Measurements from ENCODE around the gene KIF2A. TPM values are rescaled to one million over a fixed set of nuclear protein-coding genes. Genes with fewer than 3 reads are reported as not detected.

The KIF2A gene
- total and polyA plus RNA-seq, 2 of the 8 experiments (the other 6 are each of a cell fraction or from before 2014, with no cell fraction given): 18.4 to 97.1 TPM

DNA sequence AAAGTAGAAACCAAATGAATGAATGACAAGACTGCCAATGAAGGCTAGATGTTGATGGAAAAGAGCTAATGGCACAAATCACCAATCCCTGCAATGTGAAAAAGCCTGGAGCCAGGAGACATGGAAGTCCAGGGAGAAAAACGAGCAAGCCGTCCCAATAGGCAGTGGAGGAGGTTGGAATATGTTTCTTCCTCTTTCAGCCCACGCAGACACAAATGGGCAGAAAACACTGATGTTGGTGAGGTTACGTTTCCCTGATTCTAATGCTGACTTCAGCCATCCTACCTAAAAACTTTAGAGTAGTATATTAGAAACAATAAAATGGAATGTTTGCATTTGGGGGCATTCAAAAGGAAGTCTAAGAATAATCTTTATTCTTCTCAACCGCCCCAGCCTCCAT, 23.9 kb upstream of the KIF2A start:
- Histone ChIP-seq H4K5ac (ENCODE audit: insufficient read length, low read depth, low read length) (no peak overlapping the region), H3K18ac (ENCODE audit: extremely low read depth, low read length) (no peak overlapping the region), H3K23ac (ENCODE audit: insufficient read length) (no peak overlapping the region), H3K79me1 (ENCODE audit: low read depth, low read length) (no peaks in the 10 kb centered on the region), H2AK5ac (ENCODE audit: low read depth, low read length) (no peak overlapping the region), H3K56ac (replicated peaks; ENCODE audit: insufficient read length, low read depth, low read length) (no peak overlapping the region), H2BK20ac (ENCODE audit: low read length) (no peak overlapping the region), H4K91ac (replicated peaks; ENCODE audit: insufficient read length, low read length) (no peak overlapping the region), H3K9me3 (ENCODE audit: insufficient read depth in 2 of 2, low read depth in 1 of 2, low read length in 1 of 2) (peaks cover 0 to 2% of the 10 kb centered on the region in 2 experiments; a peak in 1 of 4 replicates), H4K8ac (ENCODE audit: extremely low read depth, insufficient read depth, low read length) (no peak overlapping the region), H3K4ac (replicated peaks; ENCODE audit: insufficient read length, low read depth, low read length) (no peak overlapping the region), H3K23me2 (ENCODE audit: low read depth, low read length) (no peaks in the 10 kb centered on the region), H2BK15ac (ENCODE audit: low read length) (no peak overlapping the region), H3K27ac (ENCODE audit: low read depth, low read length) (no peak overlapping the region), H3K9ac (replicated peaks in 1 of 4; ENCODE audit: extremely low read depth in 1 of 4, low read depth in 3 of 4, low read length in 3 of 4) (no peak overlapping the region), H2BK12ac (ENCODE audit: low read depth, low read length) (no peak overlapping the region), H4K20me1 (replicated peaks in 1 of 2; ENCODE audit: control insufficient read depth in 1 of 2, insufficient read depth in 2 of 2, low read length in 2 of 2) (no peaks in the 10 kb centered on the region), H2BK5ac (ENCODE audit: low read depth, low read length) (no peak overlapping the region), H3K27me3 (replicated peaks in 1 of 4; ENCODE audit: control insufficient read depth in 3 of 4, extremely low read depth in 1 of 4, insufficient read depth in 3 of 4, low read length in 3 of 4) (no peaks in the 10 kb centered on the region), H2AFZ (ENCODE audit: low read length) (no peak overlapping the region; the same call in 1 of the 2 replicates), H3K36me3 (ENCODE audit: control insufficient read depth in 2 of 4, insufficient read depth in 4 of 4, low read length in 3 of 4) (no peaks in the 10 kb centered on the region), H3K4me3 (ENCODE audit: extremely low read depth in 1 of 4, insufficient read depth in 2 of 4, low read depth in 3 of 4, low read length in 4 of 4) (no peak overlapping the region), H2BK120ac (replicated peaks; ENCODE audit: low read depth, low read length) (no peak overlapping the region), H3K14ac (ENCODE audit: insufficient read length) (no peak overlapping the region), H3K79me2 (ENCODE audit: control insufficient read depth in 1 of 2, insufficient read depth in 2 of 2, low read length in 2 of 2) (no peaks in the 10 kb centered on the region), H3K4me1 (replicated peaks in 1 of 4; ENCODE audit: control insufficient read depth in 3 of 4, insufficient read depth in 4 of 4, low read length in 3 of 4) (no peaks in the 10 kb centered on the region), H3K4me2 (ENCODE audit: insufficient read depth in 1 of 2, low read depth in 2 of 2, low read length in 2 of 2) (no peak overlapping the region)
- DNase-seq (ENCODE audit: low read depth in 1 of 2, low spot score in 2 of 2) (no peak), FAIRE-seq (no peak)
- ChIA-PET CTCF (ENCODE audit: partially characterized antibody) (interaction anchor here (1.0 to 1.1 kb wide), 2 partner anchors 9 to 11 kb away, joined by 3 read pairs; no protein-coding TSS in a partner anchor), POLR2A (ENCODE audit: partially characterized antibody) (no interaction called here)
- WGBS, 2 experiments (ENCODE audit: extremely low coverage in 1 of 2, insufficient coverage in 1 of 2, insufficient read length in 1 of 2, insufficient replicate concordance in 2 of 2, low coverage in 1 of 2, low lambda C conversion rate in 2 of 2, missing lambda C conversion rate in 1 of 2): 89% methylated on average over 5 of the region's 5 CpGs; no CpG with 5 or more reads in 1 of the 2 experiments
- TF ChIP-seq, protein P1, sequence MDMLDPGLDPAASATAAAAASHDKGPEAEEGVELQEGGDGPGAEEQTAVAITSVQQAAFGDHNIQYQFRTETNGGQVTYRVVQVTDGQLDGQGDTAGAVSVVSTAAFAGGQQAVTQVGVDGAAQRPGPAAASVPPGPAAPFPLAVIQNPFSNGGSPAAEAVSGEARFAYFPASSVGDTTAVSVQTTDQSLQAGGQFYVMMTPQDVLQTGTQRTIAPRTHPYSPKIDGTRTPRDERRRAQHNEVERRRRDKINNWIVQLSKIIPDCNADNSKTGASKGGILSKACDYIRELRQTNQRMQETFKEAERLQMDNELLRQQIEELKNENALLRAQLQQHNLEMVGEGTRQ (IDR thresholded peaks at IDR 0.05; ENCODE audit: low read length): no peak
- TF ChIP-seq BRCA1 (IDR thresholded peaks at IDR 0.05; ENCODE audit: low read depth, low read length) (no peak), RAD21 (IDR thresholded peaks at IDR 0.05 in 1 of 2, conservative IDR thresholded peaks at IDR 0.05 in 1 of 2; ENCODE audit: low read depth in 2 of 2, low read length in 2 of 2) (no peak), SP1 (IDR thresholded peaks at IDR 0.05; ENCODE audit: low read depth, low read length) (no peak), JUN (IDR thresholded peaks at IDR 0.05; ENCODE audit: low read depth, low read length) (no peak), CBX8 (IDR thresholded peaks at IDR 0.05; ENCODE audit: borderline replicate concordance, low read depth, low read length) (no peak), ZNF274 (IDR thresholded peaks at IDR 0.05; ENCODE audit: borderline replicate concordance, extremely low read depth, low read length) (no peak), BACH1 (IDR thresholded peaks at IDR 0.05; ENCODE audit: low read length) (no peak), SP2 (IDR thresholded peaks at IDR 0.05; ENCODE audit: low read length) (no peak), TAF7 (optimal IDR thresholded peaks at IDR 0.05; ENCODE audit: borderline replicate concordance, low read depth, low read length) (no peak), KDM1A (IDR thresholded peaks at IDR 0.05; ENCODE audit: borderline replicate concordance, low read length) (no peak), HDAC6 (IDR thresholded peaks at IDR 0.05; ENCODE audit: low read depth, low read length) (no peak), CEBPB (IDR thresholded peaks at IDR 0.05; ENCODE audit: low read depth, low read length) (no peak), PHF8 (conservative IDR thresholded peaks at IDR 0.05; ENCODE audit: low read depth, low read length) (no peak)

Data from H1 (cell line).